ENCODE data around the gene OPA3.

The OPA3 gene

GRCh38 chr19:45484273-45484945 lies 100.2 kb downstream of the OPA3 start:
- in situ Hi-C loops (cut with MboI; ENCODE audit: low sequenced_read_pairs) = no loop called here

GRCh38 chr19:45483033-45483432 lies 101.6 kb downstream of the OPA3 start:
- in situ Hi-C loops (cut with MboI; ENCODE audit: low sequenced_read_pairs) = no loop called here

DNA sequence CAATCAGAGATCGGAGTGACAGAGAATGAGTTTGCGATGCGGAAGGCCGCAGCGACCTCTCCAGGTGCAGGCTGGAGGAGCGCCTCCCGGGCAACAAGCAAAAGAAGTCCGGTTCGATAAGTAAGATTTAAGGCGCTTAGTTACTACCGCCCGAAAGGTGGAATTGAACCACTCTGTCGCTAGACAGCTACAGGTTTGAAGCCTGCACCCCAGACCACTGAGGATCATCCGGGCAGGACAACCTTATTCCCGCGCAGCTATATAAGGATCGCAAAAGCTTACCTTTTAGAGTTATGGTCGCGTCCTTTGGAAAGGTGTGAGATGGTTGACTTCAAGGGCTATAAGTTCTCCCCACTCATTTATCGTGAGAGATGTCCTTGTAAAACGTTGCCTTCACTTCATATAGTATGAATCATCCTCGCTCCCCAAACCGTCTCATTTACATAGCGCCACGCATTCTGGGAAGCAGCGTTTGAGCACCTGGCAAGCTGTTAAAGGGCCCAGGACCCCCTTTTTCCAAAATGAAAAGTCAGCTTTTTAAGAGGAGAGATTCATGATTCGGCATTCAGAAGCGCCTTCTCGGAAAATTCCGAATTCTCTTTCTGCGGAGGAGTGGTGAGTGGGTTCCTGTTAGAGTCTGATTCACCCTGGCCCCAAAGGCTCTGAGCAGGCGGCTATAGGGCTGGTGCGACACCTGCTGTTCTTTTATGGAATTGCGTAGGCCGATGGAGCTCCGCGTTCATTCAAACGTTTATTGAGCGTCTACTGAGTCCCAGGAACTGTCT lies 106.0 kb downstream of the OPA3 start:
- in situ Hi-C loops (cut with MboI; ENCODE audit: low sequenced_read_pairs) = loop anchor here (5.0 kb wide), 1 partner anchor 36 kb away; no protein-coding TSS in a partner anchor

DNA sequence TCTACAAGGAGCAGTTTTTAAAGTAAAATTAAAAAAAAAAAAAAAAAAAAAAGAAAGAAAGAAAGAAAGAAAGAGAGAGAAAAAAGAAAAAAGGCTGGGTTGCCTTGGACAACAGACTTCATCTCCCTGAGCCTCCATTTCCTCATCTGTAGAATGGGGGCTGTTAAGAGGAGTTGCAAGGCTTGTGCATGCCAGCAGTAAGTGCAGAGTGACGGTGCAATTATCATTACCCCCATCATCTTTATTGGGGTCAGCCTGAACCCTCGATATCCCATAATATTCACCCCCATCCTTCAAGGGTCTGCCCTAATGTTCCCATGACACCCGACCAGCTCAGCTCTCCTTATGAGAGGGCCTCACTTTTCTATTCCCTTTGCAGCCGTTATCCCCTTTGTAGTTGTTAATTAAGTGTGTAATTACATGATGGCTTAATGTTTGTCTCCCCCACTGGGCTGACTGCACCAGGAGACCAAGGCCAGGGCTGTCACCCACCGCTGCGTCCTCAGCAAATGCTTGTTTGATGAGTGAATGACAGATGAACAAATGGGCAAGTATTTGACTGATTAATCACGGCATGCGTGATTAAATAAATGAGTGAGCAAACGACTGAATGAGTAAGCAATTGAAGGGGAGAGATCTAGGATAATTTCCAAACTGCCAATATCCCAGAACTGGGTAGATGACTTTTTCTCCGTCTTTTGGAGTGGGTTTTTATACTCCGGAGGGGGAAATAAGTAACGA lies 106.7 kb downstream of the OPA3 start:
- in situ Hi-C loops (cut with MboI; ENCODE audit: low sequenced_read_pairs) = loop anchor here (5.0 kb wide), 1 partner anchor 36 kb away; no protein-coding TSS in a partner anchor
